Progenitor cell of endocrine pancreas (in vitro differentiated cells): ENCODE data around the gene CCNQ. TPM values are rescaled to one million over a fixed set of nuclear protein-coding genes. Genes with fewer than 3 reads are reported as not detected.

Experiments
- DNase-seq: peaks from one replicate; pipeline ENCODE4 v3.0.0; 2021; ENCODE audit warnings: low spot score; ENCODE audit not compliant: unreplicated experiment
- H3K27ac Mint-ChIP-seq: 2 replicates; pipeline ENCODE4 v1.8.0; 2021; ENCODE audit warnings: mild to moderate bottlenecking, moderate library complexity, mixed read lengths
- H3K27me3 Mint-ChIP-seq: 2 replicates; pipeline ENCODE4 v1.8.0; 2021; ENCODE audit warnings: mixed read lengths
- H3K36me3 Mint-ChIP-seq: 2 replicates; pipeline ENCODE4 v1.8.0; 2022; ENCODE audit warnings: mixed read lengths; ENCODE audit not compliant: insufficient read depth
- H3K4me1 Mint-ChIP-seq: 2 replicates; pipeline ENCODE4 v1.8.0; 2021; ENCODE audit warnings: low read depth, mixed read lengths
- H3K4me3 Mint-ChIP-seq: 2 replicates; pipeline ENCODE4 v1.8.0; 2021; ENCODE audit warnings: low read depth, mild to moderate bottlenecking, moderate library complexity, mixed read lengths
- H3K9me3 Mint-ChIP-seq: 2 replicates; pipeline ENCODE4 v1.8.0; 2021; ENCODE audit warnings: low read depth, mixed read lengths
- CTCF ChIP-seq: fragments of 200-600 bp; sonication (generic); IDR thresholded peaks from one replicate; pipeline ENCODE4 v1.5.0; 2021; ENCODE audit warnings: antibody characterized with exemption, mild to moderate bottlenecking; ENCODE audit not compliant: unreplicated experiment
- total RNA-seq: library from RNA; stranded (reverse); gene quantifications from 2 replicates; pipeline ENCODE4 v1.2.1, GENCODE V29; 2021

The CCNQ gene
- total RNA-seq, 1 donor from 2014 or later = 19.2 TPM

- Mint-ChIP-seq H3K36me3 (no peaks in the 10 kb centered on the region), H3K27me3 (no peaks in the 10 kb centered on the region), H3K4me3 (no peak overlapping the region)
Observed at GRCh38 chrX:153564047-153564606, 34.8 kb downstream of the CCNQ start.

GRCh38 chrX:153562546-153562945, 36.4 kb downstream of the CCNQ start:
- TF ChIP-seq CTCF = no peak
- Mint-ChIP-seq H3K9me3 (peaks cover 6% of the 10 kb centered on the region), H3K27ac (no peak overlapping the region), H3K4me1 (no peaks in the 10 kb centered on the region), H3K36me3 (no peaks in the 10 kb centered on the region), H3K4me3 (no peak overlapping the region), H3K27me3 (no peaks in the 10 kb centered on the region)
- DNase-seq = no peak

More at GRCh38 chrX:153564047-153564606, 34.8 kb downstream of the CCNQ start:
- TF ChIP-seq CTCF = no peak
- Mint-ChIP-seq H3K4me1 (no peaks in the 10 kb centered on the region), H3K27ac (no peak overlapping the region), H3K9me3 (peaks cover 6% of the 10 kb centered on the region)
- DNase-seq = no peak

DNA sequence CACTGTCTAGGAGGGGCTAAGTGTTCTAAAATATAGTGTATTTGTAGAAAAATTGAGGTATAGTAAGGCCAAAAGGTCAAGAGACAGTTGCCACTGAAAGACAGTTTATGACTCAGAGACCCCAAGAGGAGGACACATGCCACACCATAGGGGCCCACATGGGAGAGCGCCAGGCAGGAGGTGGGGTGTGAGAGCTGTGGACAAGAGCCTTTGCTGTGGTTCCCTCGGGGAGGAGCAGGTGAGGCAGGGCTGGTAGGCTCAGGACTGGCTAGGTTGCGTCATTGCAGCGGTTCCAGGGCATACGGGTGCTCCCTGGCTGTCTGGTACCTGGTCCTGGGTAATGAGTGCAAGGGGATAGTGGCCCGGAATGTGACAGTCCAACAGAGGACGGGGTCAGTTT, 37.6 kb downstream of the CCNQ start:
- no peak overlapping the region for H3K27ac Mint-ChIP-seq
- H3K9me3 Mint-ChIP-seq = peaks cover 6% of the 10 kb centered on the region
- no peak for TF ChIP-seq CTCF
- no peaks in the 10 kb centered on the region for H3K27me3 Mint-ChIP-seq
- H3K4me1 Mint-ChIP-seq = no peaks in the 10 kb centered on the region
- H3K4me3 Mint-ChIP-seq = no peak overlapping the region
- no peaks in the 10 kb centered on the region for H3K36me3 Mint-ChIP-seq
- DNase-seq = no peak

- Mint-ChIP-seq H3K36me3 (no peaks in the 10 kb centered on the region), H3K4me3 (no peak overlapping the region), H3K4me1 (no peaks in the 10 kb centered on the region), H3K27me3 (peaks cover 3% of the 10 kb centered on the region), H3K9me3 (peaks cover 7% of the 10 kb centered on the region), H3K27ac (no peak overlapping the region)
- DNase-seq = no peak
- no peak for TF ChIP-seq CTCF
Observed at GRCh38 chrX:153560466-153560865, 38.5 kb downstream of the CCNQ start.

DNA sequence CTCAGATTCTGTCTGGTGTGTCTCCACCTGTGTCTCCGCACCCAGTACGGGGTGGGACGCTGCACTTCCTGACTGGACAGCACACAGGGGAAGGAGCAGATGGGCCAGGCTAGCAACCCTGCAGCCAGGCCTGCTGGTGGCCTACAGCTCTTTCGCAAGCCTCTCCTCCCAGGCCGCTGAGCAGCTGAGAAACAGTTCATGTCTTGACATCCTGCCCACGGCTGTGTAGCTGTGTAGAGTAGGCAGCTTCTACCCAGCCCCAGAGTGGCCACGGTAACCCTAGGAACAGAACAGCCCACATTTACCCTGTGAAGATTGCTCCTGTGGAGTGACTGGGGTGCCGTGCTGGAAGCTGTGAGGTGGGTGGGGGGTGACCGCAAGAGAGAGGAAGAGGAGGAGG, 38.9 kb downstream of the CCNQ start:
- no peaks in the 10 kb centered on the region for H3K36me3 Mint-ChIP-seq

More for the DNA sequence above, 38.9 kb downstream of the CCNQ start:
- peaks cover 8% of the 10 kb centered on the region for H3K9me3 Mint-ChIP-seq
- H3K27ac Mint-ChIP-seq = no peak overlapping the region
- H3K4me3 Mint-ChIP-seq = no peak overlapping the region
- TF ChIP-seq CTCF = no peak
- H3K27me3 Mint-ChIP-seq = peaks cover 5% of the 10 kb centered on the region
- DNase-seq = no peak
- H3K4me1 Mint-ChIP-seq = no peaks in the 10 kb centered on the region
